HepG2 (cell line): ENCODE results near the gene TCFL5. TPM values are rescaled to one million over a fixed set of nuclear protein-coding genes. Genes with fewer than 3 reads are reported as not detected.
A peak's percentile ranks its signal among the peaks of the same experiment; 100 is the strongest.

Source experiments
- CCAR2 ChIP-seq: fragments of 200-400 bp; formaldehyde crosslinking; optimal IDR thresholded peaks from 2 replicates; pipeline ENCODE3; 2018; ENCODE audit warnings: low read depth, mild to moderate bottlenecking, low read length, moderate library complexity
- SRF ChIP-seq: IDR thresholded peaks from 2 replicates; pipeline ENCODE4 v1.6.1; 2011; ENCODE audit warnings: mild to moderate bottlenecking, low read depth, low read length, moderate library complexity
- ZNF24 ChIP-seq: fragments of 450-650 bp; IDR thresholded peaks from 2 replicates; pipeline ENCODE4 v1.6.1; 2017; ENCODE audit warnings: antibody characterized with exemption, mild to moderate bottlenecking
- ZNF547 ChIP-seq: sonication (generic); formaldehyde crosslinking; IDR thresholded peaks from 2 replicates; pipeline ENCODE4 v1.5.1; 2020; ENCODE audit warnings: mild to moderate bottlenecking, missing genetic modification reagents
- ZNF598 ChIP-seq: sonication (generic); formaldehyde crosslinking; IDR thresholded peaks from 2 replicates; pipeline ENCODE4 v1.5.1; 2020; ENCODE audit warnings: mild to moderate bottlenecking, missing genetic modification reagents, borderline replicate concordance
- ZNF746 ChIP-seq: sonication (generic); formaldehyde crosslinking; IDR thresholded peaks from 2 replicates; pipeline ENCODE4 v1.8.0; 2022; ENCODE audit warnings: mild to moderate bottlenecking, missing genetic modification reagents
- polyA plus RNA-seq, 8 experiments: library from polyadenylated mRNA; depleted of rRNA in 3 of 8; stranded (reverse) in 7 of 8; unstranded in 1 of 8; fragments of >200 nt; fragmentation: Illumina TruSeq in 4 of 8; extraction: Trizol in 4 of 8; gene quantifications; 2 replicates each; pipeline versions ENCODE4 v1.2.1 to v1.2.3, GENCODE V29; 2011 to 2016; ENCODE audit warnings: low read depth in 4 of 8, missing spikeins in 1 of 8, mixed read lengths in 1 of 8; ENCODE audit not compliant: insufficient read depth in 1 of 8
- total RNA-seq, 5 experiments: library from RNA; depleted of rRNA; stranded (reverse); fragments of >200 nt; fragmentation: Illumina TruSeq; extraction: Trizol; gene quantifications; 2 replicates each; pipeline ENCODE4 v1.2.3, GENCODE V29; 2016; ENCODE audit warnings: low read depth in 1 of 5
- TF ChIP-seq, protein P1 (sequence below): sonication (generic); formaldehyde crosslinking; IDR thresholded peaks from 2 replicates; pipeline ENCODE4 v1.4.0; 2020; ENCODE audit warnings: missing genetic modification reagents
- TF ChIP-seq, protein P2 (sequence below): sonication (generic); formaldehyde crosslinking; conservative IDR thresholded peaks from 2 replicates; pipeline ENCODE4 v1.4.0; 2020; ENCODE audit warnings: mild to moderate bottlenecking, missing genetic modification reagents, moderate library complexity
- TF ChIP-seq, protein P3 (sequence below): sonication (generic); formaldehyde crosslinking; IDR thresholded peaks from 2 replicates; pipeline ENCODE4 v1.5.1; 2020; ENCODE audit warnings: missing genetic modification reagents, mild to moderate bottlenecking, borderline replicate concordance
- TF ChIP-seq, protein P4 (sequence below): sonication (generic); formaldehyde crosslinking; IDR thresholded peaks from 2 replicates; pipeline ENCODE4 v1.5.0; 2020; ENCODE audit warnings: missing genetic modification reagents, mild to moderate bottlenecking, borderline replicate concordance
- TF ChIP-seq, protein P5 (sequence below): sonication (generic); formaldehyde crosslinking; IDR thresholded peaks from 2 replicates; pipeline ENCODE4 v1.4.0; 2020; ENCODE audit warnings: missing genetic modification reagents
- TF ChIP-seq, protein P6 (sequence below): sonication (generic); formaldehyde crosslinking; IDR thresholded peaks from 2 replicates; pipeline ENCODE4 v1.9.0; 2021; ENCODE audit warnings: missing genetic modification reagents, borderline replicate concordance

Gene TCFL5
- total and polyA plus RNA-seq, 2 of the 13 experiments (the other 11 are each of a cell fraction or from before 2014, with no cell fraction given), result 14.8 to 20.0 TPM

DNA sequence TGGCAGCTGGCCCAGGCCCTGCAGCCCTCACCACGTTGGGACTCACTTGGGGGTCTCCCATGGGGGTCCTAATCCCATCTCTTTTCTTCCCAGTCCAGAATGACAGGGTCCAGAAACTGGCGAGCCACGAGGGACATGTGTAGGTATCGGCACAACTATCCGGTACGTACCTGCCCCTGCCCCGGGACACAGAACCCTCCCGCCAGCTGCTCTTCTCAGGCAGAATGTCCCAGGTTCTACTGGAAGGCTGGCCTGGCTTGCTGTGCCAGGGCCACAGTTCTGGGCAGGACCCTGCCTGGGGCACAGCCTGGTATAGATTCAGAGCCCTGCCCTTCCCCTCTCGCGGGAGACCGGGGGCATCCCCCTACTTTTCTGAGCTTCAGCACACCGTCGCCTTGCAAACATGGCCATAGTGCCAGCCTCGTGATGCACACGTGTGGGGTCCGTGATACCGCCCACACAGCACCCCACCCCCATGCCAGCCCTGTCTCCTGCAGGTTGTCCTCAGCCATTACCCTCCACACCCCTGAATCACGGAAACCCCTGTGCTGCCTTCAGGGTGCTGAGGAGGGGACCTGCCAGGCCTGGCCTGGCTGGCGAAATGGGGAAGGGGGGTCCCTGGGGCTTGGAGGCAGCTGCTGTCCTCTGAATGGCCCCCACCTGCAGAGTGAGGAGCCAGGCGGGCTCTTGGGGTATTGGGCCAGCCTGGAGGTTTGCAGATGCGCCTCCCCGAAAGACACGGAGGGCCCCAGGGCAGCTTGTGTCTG is 54.0 kb downstream of the TCFL5 start (continued):
- TF ChIP-seq, protein P1, sequence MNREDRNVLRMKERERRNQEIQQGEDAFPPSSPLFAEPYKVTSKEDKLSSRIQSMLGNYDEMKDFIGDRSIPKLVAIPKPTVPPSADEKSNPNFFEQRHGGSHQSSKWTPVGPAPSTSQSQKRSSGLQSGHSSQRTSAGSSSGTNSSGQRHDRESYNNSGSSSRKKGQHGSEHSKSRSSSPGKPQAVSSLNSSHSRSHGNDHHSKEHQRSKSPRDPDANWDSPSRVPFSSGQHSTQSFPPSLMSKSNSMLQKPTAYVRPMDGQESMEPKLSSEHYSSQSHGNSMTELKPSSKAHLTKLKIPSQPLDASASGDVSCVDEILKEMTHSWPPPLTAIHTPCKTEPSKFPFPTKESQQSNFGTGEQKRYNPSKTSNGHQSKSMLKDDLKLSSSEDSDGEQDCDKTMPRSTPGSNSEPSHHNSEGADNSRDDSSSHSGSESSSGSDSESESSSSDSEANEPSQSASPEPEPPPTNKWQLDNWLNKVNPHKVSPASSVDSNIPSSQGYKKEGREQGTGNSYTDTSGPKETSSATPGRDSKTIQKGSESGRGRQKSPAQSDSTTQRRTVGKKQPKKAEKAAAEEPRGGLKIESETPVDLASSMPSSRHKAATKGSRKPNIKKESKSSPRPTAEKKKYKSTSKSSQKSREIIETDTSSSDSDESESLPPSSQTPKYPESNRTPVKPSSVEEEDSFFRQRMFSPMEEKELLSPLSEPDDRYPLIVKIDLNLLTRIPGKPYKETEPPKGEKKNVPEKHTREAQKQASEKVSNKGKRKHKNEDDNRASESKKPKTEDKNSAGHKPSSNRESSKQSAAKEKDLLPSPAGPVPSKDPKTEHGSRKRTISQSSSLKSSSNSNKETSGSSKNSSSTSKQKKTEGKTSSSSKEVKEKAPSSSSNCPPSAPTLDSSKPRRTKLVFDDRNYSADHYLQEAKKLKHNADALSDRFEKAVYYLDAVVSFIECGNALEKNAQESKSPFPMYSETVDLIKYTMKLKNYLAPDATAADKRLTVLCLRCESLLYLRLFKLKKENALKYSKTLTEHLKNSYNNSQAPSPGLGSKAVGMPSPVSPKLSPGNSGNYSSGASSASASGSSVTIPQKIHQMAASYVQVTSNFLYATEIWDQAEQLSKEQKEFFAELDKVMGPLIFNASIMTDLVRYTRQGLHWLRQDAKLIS (CRISPR knock-in tag), result no peak
- TF ChIP-seq CCAR2 (no peak), SRF (no peak), ZNF24 (no peak), ZNF547 (peak; percentile 12; the same call in 1 of the 2 replicates), ZNF598 (CRISPR knock-in tag) (no peak), ZNF746 (CRISPR knock-in tag) (peak; percentile 22; the same call in 1 of the 2 replicates)
- TF ChIP-seq, protein P2, sequence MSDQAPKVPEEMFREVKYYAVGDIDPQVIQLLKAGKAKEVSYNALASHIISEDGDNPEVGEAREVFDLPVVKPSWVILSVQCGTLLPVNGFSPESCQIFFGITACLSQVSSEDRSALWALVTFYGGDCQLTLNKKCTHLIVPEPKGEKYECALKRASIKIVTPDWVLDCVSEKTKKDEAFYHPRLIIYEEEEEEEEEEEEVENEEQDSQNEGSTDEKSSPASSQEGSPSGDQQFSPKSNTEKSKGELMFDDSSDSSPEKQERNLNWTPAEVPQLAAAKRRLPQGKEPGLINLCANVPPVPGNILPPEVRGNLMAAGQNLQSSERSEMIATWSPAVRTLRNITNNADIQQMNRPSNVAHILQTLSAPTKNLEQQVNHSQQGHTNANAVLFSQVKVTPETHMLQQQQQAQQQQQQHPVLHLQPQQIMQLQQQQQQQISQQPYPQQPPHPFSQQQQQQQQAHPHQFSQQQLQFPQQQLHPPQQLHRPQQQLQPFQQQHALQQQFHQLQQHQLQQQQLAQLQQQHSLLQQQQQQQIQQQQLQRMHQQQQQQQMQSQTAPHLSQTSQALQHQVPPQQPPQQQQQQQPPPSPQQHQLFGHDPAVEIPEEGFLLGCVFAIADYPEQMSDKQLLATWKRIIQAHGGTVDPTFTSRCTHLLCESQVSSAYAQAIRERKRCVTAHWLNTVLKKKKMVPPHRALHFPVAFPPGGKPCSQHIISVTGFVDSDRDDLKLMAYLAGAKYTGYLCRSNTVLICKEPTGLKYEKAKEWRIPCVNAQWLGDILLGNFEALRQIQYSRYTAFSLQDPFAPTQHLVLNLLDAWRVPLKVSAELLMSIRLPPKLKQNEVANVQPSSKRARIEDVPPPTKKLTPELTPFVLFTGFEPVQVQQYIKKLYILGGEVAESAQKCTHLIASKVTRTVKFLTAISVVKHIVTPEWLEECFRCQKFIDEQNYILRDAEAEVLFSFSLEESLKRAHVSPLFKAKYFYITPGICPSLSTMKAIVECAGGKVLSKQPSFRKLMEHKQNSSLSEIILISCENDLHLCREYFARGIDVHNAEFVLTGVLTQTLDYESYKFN (CRISPR knock-in tag), result no peak
- TF ChIP-seq, protein P3, sequence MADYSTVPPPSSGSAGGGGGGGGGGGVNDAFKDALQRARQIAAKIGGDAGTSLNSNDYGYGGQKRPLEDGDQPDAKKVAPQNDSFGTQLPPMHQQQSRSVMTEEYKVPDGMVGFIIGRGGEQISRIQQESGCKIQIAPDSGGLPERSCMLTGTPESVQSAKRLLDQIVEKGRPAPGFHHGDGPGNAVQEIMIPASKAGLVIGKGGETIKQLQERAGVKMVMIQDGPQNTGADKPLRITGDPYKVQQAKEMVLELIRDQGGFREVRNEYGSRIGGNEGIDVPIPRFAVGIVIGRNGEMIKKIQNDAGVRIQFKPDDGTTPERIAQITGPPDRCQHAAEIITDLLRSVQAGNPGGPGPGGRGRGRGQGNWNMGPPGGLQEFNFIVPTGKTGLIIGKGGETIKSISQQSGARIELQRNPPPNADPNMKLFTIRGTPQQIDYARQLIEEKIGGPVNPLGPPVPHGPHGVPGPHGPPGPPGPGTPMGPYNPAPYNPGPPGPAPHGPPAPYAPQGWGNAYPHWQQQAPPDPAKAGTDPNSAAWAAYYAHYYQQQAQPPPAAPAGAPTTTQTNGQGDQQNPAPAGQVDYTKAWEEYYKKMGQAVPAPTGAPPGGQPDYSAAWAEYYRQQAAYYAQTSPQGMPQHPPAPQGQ, result no peak
- TF ChIP-seq, protein P4, sequence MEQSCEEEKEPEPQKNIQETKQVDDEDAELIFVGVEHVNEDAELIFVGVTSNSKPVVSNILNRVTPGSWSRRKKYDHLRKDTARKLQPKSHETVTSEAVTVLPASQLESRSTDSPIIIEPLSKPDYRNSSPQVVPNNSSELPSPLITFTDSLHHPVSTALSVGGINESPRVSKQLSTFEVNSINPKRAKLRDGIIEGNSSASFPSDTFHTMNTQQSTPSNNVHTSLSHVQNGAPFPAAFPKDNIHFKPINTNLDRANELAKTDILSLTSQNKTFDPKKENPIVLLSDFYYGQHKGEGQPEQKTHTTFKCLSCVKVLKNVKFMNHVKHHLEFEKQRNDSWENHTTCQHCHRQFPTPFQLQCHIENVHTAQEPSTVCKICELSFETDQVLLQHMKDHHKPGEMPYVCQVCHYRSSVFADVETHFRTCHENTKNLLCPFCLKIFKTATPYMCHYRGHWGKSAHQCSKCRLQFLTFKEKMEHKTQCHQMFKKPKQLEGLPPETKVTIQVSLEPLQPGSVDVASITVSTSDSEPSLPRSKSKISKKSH (CRISPR knock-in tag), result no peak
- TF ChIP-seq, protein P5, sequence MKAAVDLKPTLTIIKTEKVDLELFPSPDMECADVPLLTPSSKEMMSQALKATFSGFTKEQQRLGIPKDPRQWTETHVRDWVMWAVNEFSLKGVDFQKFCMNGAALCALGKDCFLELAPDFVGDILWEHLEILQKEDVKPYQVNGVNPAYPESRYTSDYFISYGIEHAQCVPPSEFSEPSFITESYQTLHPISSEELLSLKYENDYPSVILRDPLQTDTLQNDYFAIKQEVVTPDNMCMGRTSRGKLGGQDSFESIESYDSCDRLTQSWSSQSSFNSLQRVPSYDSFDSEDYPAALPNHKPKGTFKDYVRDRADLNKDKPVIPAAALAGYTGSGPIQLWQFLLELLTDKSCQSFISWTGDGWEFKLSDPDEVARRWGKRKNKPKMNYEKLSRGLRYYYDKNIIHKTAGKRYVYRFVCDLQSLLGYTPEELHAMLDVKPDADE (CRISPR knock-in tag), result no peak
- TF ChIP-seq, protein P6, sequence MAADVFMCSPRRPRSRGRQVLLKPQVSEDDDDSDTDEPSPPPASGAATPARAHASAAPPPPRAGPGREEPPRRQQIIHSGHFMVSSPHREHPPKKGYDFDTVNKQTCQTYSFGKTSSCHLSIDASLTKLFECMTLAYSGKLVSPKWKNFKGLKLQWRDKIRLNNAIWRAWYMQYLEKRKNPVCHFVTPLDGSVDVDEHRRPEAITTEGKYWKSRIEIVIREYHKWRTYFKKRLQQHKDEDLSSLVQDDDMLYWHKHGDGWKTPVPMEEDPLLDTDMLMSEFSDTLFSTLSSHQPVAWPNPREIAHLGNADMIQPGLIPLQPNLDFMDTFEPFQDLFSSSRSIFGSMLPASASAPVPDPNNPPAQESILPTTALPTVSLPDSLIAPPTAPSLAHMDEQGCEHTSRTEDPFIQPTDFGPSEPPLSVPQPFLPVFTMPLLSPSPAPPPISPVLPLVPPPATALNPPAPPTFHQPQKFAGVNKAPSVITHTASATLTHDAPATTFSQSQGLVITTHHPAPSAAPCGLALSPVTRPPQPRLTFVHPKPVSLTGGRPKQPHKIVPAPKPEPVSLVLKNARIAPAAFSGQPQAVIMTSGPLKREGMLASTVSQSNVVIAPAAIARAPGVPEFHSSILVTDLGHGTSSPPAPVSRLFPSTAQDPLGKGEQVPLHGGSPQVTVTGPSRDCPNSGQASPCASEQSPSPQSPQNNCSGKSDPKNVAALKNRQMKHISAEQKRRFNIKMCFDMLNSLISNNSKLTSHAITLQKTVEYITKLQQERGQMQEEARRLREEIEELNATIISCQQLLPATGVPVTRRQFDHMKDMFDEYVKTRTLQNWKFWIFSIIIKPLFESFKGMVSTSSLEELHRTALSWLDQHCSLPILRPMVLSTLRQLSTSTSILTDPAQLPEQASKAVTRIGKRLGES (CRISPR knock-in tag), result no peak
